ENCODE results near the gene C3orf38.
A peak's percentile ranks its signal among the peaks of the same experiment; 100 is the strongest.
"Not testable (repeated sequence)": the region's sequence is repeated elsewhere in the genome, so short reads cannot be mapped to it uniquely, and the experiment has no call there.

The C3orf38 gene

DNA sequence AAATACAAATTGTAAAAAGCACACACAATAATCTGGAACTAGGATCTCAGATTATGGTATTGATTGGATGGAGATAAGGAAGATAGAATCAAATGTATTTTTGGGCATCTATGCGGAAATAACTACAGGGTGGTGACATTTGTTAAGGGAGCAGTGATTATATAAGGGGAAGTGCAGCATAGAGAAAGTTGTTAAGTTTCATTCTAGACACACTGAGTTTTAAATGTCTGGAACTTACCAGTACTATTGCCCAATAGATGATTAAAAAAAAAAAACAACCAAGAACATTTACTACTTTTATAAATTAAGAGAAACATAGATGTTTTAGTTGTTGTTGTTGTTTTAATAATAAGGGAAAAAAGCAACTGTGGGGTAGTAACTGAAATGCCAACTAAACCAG is 32.1 kb upstream of the C3orf38 start:
- TF ChIP-seq, protein P1, sequence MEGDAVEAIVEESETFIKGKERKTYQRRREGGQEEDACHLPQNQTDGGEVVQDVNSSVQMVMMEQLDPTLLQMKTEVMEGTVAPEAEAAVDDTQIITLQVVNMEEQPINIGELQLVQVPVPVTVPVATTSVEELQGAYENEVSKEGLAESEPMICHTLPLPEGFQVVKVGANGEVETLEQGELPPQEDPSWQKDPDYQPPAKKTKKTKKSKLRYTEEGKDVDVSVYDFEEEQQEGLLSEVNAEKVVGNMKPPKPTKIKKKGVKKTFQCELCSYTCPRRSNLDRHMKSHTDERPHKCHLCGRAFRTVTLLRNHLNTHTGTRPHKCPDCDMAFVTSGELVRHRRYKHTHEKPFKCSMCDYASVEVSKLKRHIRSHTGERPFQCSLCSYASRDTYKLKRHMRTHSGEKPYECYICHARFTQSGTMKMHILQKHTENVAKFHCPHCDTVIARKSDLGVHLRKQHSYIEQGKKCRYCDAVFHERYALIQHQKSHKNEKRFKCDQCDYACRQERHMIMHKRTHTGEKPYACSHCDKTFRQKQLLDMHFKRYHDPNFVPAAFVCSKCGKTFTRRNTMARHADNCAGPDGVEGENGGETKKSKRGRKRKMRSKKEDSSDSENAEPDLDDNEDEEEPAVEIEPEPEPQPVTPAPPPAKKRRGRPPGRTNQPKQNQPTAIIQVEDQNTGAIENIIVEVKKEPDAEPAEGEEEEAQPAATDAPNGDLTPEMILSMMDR (conservative IDR thresholded peaks at IDR 0.05; ENCODE audit: low read length), result no peak
- no peak overlapping the region for H3K4me3 ChIP-seq (ENCODE audit: low read length)
- DNase-seq (ENCODE audit: low read depth), result no peak

DNA sequence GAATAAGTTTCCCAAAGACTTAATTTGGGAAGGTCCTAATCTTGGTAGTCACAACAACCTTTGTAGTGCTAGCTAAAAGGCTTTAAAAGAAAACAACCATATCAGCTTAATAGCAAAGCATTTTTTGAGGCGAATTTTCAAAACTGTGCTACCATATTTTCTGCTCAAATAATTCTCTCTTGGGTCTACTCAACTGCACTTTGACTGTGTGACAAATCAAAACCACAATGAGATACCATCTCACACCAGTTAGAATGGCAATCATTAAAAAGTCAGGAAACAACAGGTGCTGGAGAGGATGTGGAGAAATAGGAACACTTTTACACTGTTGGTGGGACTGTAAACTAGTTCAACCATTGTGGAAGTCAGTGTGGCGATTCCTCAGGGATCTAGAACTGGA is 31.2 kb upstream of the C3orf38 start:
- H3K4me3 ChIP-seq (ENCODE audit: low read length); DNase-seq (ENCODE audit: low read depth): not testable (repeated sequence)

DNA sequence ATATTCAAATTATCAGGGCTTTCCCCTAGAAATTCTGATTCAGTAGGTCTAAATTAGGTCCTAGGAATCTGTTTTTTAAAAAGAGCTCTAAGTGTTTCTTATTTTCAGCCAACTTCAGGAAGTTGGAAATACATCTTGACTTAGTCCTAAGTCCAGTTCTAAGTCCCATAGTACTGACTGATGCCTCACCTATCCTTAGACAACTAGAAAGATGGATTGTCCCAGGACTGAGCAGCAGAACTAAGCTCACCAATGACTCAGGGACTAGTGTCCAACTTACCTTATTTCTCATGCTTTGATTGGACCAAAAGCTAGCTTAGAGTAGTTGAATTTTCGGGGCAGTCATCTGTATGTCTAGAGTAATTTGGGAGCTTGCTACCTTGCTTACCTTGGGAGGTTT is 26.2 kb upstream of the C3orf38 start:
- TF ChIP-seq, protein P1 (conservative IDR thresholded peaks at IDR 0.05; ENCODE audit: low read length), result no peak
- DNase-seq (ENCODE audit: low read depth), result no peak

DNA sequence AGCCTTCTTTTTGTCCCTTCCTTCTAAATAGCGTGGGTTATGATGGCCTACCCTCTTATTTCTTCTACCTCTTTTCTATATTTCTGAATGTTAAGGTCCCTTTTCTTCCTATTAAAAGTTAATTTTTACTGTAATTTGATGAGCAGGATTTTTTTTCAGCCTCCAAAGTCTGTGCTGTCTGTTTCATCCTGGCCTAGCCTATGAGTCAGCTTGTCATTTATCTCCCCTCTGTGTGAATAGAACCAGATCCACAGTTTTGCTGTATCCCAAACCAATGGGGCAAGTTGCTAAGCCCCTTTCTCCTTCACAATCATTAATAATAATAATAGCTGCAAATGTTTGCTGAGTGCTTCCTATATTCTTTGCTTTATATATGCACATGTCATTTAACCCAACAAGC is 18.1 kb upstream of the C3orf38 start:
- TF ChIP-seq, protein P1 (conservative IDR thresholded peaks at IDR 0.05; ENCODE audit: low read length), result no peak
- no peak overlapping the region for H3K4me3 ChIP-seq (ENCODE audit: low read length)
- no peak for DNase-seq (ENCODE audit: low read depth)

More for the DNA sequence above, 26.2 kb upstream of the C3orf38 start:
- no peak overlapping the region for H3K4me3 ChIP-seq (ENCODE audit: low read length)

DNA sequence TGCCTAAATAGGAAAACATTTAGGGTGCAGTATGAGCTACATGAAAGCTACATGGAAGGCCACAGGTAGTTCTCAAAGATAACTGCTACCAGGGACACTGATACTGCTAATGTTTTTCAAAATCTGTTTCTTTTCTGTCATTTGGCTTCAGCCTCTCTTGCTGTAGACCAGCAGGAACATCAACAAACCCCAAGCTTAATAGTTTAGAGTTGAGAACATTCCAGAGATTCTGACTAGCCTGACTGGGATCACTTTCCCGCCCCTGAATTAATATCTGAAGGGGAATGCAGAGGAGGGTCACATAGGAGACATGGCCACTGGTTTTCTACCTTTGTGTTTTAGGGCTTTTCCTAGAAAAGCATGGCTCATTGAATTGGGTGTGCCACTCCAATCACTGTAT is 16.9 kb upstream of the C3orf38 start:
- no peak for DNase-seq (ENCODE audit: low read depth)
- no peak overlapping the region for H3K4me3 ChIP-seq (ENCODE audit: low read length)
- TF ChIP-seq, protein P1 (conservative IDR thresholded peaks at IDR 0.05; ENCODE audit: low read length), result no peak

DNA sequence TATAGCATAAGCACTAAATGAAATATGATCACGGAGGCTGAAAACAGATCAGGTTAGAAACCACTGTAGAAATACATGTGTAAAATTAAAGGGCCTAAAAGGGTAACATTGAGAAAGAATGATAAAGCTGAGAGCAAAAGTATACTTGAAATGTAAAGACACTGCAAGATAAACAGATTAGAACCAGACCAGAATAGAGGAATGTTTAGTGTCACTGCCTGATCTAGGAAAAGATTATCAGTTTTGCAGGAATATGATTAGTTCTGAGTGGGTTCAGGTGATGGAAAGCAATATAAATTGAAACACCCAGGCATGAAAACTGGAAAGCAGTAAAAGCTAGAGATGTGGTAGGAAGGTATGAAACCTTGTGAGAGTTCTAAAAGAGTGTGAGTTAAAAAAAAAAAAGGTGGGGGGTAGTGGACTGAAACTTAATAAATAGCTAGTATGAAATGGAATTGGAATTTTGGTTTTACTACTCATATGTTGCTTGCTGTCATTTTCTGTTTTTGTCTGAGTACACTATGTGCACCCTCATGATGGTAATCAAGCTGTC is 16.0 kb upstream of the C3orf38 start:
- no peak overlapping the region for H3K4me3 ChIP-seq (ENCODE audit: low read length)
- no peak for DNase-seq (ENCODE audit: low read depth)
- TF ChIP-seq, protein P1 (conservative IDR thresholded peaks at IDR 0.05; ENCODE audit: low read length), result no peak

DNA sequence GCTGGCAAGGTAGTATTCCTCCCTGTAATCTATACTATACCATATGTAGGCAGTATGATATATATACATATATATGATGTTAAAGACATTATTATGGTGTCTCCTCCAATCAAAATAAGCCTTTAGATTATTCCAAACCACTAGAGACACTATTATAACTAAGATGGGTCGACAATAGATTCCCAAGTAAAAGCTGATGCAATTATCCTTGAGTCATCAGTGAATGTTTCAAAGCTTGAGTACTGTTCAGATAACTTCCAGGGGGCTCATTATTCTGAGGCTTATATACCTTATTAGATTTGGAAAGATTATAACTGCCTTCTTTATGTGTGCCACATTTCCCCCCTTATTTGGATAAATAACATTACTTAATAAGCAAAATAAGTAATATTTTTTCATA is 11.9 kb upstream of the C3orf38 start:
- H3K4me3 ChIP-seq (ENCODE audit: low read length), result no peak overlapping the region
- TF ChIP-seq, protein P1 (conservative IDR thresholded peaks at IDR 0.05; ENCODE audit: low read length), result no peak
- DNase-seq (ENCODE audit: low read depth), result peak; percentile 32

All from AG10803 (cell line).